Measurements from ENCODE around the gene E4F1. TPM values are rescaled to one million over a fixed set of nuclear protein-coding genes. Genes with fewer than 3 reads are reported as not detected.

Gene E4F1
- total and polyA plus RNA-seq, 10 of the 15 experiments (the other 5 are each of a cell fraction or from before 2014, with no cell fraction given), result 0.23 to 36.5 (median 14.5) TPM

GRCh38 chr16:2180962-2181923, 42.1 kb upstream of the E4F1 start:
- POLR2A ChIA-PET, result no interaction called here
- BruUV-seq (replicated peaks), result no TSS peak
- in situ Hi-C loops (cut with MboI), result no loop called here

More at GRCh38 chr16:2180962-2181923, 42.1 kb upstream of the E4F1 start:
- ATAC-seq (no peak), DNase-seq (ENCODE audit: low read depth, low spot score) (no peak), FAIRE-seq (no peak)
- Histone ChIP-seq H3K4me3 (no peak overlapping the region), H2AFZ (ENCODE audit: control insufficient read depth, low read depth, low read length) (no peak overlapping the region), H3K9me3 (replicated peaks; ENCODE audit: control insufficient read depth, insufficient read depth, low read length) (no peaks in the 10 kb centered on the region), H4K20me1 (ENCODE audit: control insufficient read depth, insufficient read depth) (no peaks in the 10 kb centered on the region), H3K27ac (ENCODE audit: control insufficient read depth, insufficient read depth) (no peak overlapping the region), H3K79me2 (ENCODE audit: control insufficient read depth, insufficient read depth, low read length) (no peaks in the 10 kb centered on the region), H3K9ac (ENCODE audit: control insufficient read depth, insufficient read depth, low read length) (no peak overlapping the region), H3K27me3 (replicated peaks in 1 of 2; ENCODE audit: control insufficient read depth in 2 of 2, insufficient read depth in 2 of 2, low read length in 1 of 2) (no peaks in the 10 kb centered on the region; a peak in 1 of 4 replicates), H3K4me1 (ENCODE audit: control insufficient read depth, insufficient read depth, low read length) (no peaks in the 10 kb centered on the region), H3K4me2 (ENCODE audit: control insufficient read depth, insufficient read depth) (no peak overlapping the region), H3K36me3 (ENCODE audit: control insufficient read depth in 2 of 2, insufficient read depth in 2 of 2, low read length in 1 of 2) (peaks cover 0 to 2% of the 10 kb centered on the region in 2 experiments; a peak in 2 of 4 replicates)
- CTCF ChIA-PET, result no interaction called here
- SMC1A ChIA-PET (ENCODE audit: uncharacterized antibody, unreplicated experiment), result no interaction called here
- TF ChIP-seq ZZZ3 (IDR thresholded peaks at IDR 0.05; ENCODE audit: control insufficient read depth, insufficient read length, low read depth), result no peak
- no peak for TF ChIP-seq NFIC (IDR thresholded peaks at IDR 0.05; ENCODE audit: low read depth, low read length)
- TF ChIP-seq MLLT1 (IDR thresholded peaks at IDR 0.05), result no peak
- no peak for TF ChIP-seq TBL1XR1 (IDR thresholded peaks at IDR 0.05; ENCODE audit: low read depth, low read length)
- no peak for TF ChIP-seq ELK1 (IDR thresholded peaks at IDR 0.05; ENCODE audit: low read depth, low read length)
- TF ChIP-seq RELA (IDR thresholded peaks at IDR 0.05; ENCODE audit: borderline replicate concordance, partially characterized antibody), result no peak
- no peak for TF ChIP-seq IRF3 (IDR thresholded peaks at IDR 0.05)
- no peak for TF ChIP-seq SMC3 (IDR thresholded peaks at IDR 0.05; ENCODE audit: borderline replicate concordance, low read length)
- no peak for TF ChIP-seq BACH1 (IDR thresholded peaks at IDR 0.05; ENCODE audit: borderline replicate concordance)
- no peak for TF ChIP-seq ASH2L (IDR thresholded peaks at IDR 0.05; ENCODE audit: borderline replicate concordance, low read depth)
- TF ChIP-seq IKZF2 (IDR thresholded peaks at IDR 0.05), result no peak
- no peak for TF ChIP-seq SUPT20H (IDR thresholded peaks at IDR 0.05; ENCODE audit: borderline replicate concordance, control insufficient read depth, low read depth, low read length)
- intact Hi-C loops (cut with micrococcal nuclease; ENCODE audit: unreplicated experiment), result no loop called here
- RAD21 ChIA-PET (ENCODE audit: unreplicated experiment), result no interaction called here
- WGBS (ENCODE audit: insufficient coverage, insufficient replicate concordance, low lambda C conversion rate, missing lambda C conversion rate), result 97% methylated on average over 27 of the region's 46 CpGs
